ENCODE data around the gene CIT.
A peak's percentile ranks its signal among the peaks of the same experiment; 100 is the strongest.

The CIT gene

GRCh38 chr12:119758722-119759121 lies 118.4 kb downstream of the CIT start:
- H3K27ac ChIP-seq, result no peak overlapping the region
- no peak overlapping the region for H3K4me3 ChIP-seq

GRCh38 chr12:119758234-119758633 lies 118.9 kb downstream of the CIT start:
- no peak overlapping the region for H3K27ac ChIP-seq
- no peak overlapping the region for H3K4me3 ChIP-seq

GRCh38 chr12:119751961-119752360 lies 125.2 kb downstream of the CIT start:
- no peak overlapping the region for H3K27ac ChIP-seq
- no peak overlapping the region for H3K4me3 ChIP-seq

DNA sequence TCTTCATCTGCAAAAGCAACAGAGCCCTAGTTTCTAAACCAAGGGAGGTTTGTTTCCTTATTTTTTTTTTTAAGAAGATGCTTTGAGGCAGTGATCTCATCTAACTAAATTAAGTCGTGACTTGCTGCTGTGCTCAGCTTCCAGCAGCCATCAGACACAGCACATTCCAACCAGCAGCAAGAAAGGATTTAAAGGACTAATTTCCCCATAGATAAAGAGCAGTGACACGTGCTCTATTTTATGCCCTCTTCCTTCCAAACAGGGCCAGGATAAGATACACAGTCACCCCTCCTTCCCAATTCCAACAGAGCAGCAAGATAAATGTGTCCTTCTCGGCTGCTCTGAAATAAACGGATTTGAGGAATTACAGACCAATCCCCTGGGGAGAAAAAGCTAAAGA lies 127.5 kb downstream of the CIT start:
- Histone ChIP-seq H3K27ac (no peak overlapping the region), H3K4me3 (no peak overlapping the region)

- no peak overlapping the region for H3K4me3 ChIP-seq
Measured at GRCh38 chr12:119748497-119748896, 128.6 kb downstream of the CIT start.

GRCh38 chr12:119746169-119746568 lies 131.0 kb downstream of the CIT start:
- H3K27ac ChIP-seq, result no peak overlapping the region
- H3K4me3 ChIP-seq, result no peak overlapping the region

More at GRCh38 chr12:119748497-119748896, 128.6 kb downstream of the CIT start:
- H3K27ac ChIP-seq, result no peak overlapping the region

GRCh38 chr12:119744900-119745606 lies 132.1 kb downstream of the CIT start:
- Histone ChIP-seq H3K4me3 (no peak overlapping the region), H3K27ac (no peak overlapping the region)

DNA sequence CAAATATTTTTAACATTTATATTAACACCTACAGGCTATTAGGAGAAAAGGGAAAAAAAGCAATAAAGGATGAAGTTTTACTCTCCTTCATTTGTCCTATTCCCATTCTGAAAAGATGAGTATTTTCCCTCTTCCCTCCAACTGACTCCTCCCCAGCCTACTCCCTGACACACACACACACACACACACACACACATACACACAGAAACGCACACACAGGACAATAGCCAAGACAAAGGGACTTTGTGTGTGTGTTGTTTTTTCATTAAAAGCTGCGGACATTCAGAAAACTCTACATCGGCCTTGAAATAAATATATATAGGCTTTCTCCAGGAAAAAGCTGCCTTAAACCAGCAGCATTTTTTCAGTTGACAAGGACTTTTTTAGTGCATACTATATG lies 134.4 kb downstream of the CIT start:
- Histone ChIP-seq H3K27ac (no peak overlapping the region), H3K4me3 (no peak overlapping the region)

- Histone ChIP-seq H3K27ac (no peak overlapping the region), H3K4me3 (no peak overlapping the region)
Measured at GRCh38 chr12:119740830-119741229, 136.3 kb downstream of the CIT start.

DNA sequence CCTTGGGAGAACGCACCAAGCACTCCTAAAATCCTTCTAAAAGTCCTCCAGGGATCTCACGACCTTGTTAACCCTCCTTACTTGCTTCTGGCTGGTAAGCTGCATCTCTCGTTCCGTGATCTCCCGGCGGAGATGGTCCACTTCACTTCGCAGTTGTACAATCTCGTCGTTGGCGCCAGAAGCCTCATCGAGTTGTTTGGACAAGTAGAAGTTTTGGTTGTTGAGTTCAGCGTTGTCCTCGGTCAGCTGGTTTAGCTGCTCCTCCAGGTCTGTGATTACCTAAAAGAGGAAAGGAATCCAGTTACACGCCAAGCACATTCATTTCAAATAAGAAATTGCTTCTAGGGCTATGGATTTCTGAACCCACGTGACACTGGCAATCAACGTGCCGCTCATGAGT lies 142.0 kb downstream of the CIT start:
- Histone ChIP-seq H3K27ac (no peak overlapping the region), H3K4me3 (no peak overlapping the region)

DNA sequence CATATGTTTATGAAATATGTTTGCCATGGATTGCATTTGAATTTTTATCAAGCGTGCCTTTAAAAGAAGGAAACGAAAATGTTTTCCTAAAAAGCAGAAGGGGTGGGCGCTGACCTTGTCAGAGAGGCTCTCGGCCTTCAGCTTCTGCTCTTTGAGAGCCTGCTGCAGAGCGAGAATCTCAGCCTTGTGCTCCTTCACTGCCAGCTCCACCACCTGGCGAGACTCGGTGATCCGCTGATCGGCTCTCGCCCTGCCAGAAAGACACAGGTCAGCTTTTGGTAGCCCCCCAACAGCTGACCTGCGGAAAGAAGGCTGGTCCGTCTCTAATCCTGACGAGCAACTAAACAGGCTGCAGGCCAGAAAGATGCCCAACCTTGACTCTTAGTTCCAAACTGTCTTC lies 146.7 kb downstream of the CIT start:
- no peak overlapping the region for H3K4me3 ChIP-seq
- H3K27ac ChIP-seq, result no peak overlapping the region

GRCh38 chr12:119729871-119730270 lies 147.2 kb downstream of the CIT start:
- Histone ChIP-seq H3K4me3 (no peak overlapping the region), H3K27ac (no peak overlapping the region)

GRCh38 chr12:119728444-119728745 lies 148.7 kb downstream of the CIT start:
- Histone ChIP-seq H3K4me3 (no peak overlapping the region), H3K27ac (no peak overlapping the region)

DNA sequence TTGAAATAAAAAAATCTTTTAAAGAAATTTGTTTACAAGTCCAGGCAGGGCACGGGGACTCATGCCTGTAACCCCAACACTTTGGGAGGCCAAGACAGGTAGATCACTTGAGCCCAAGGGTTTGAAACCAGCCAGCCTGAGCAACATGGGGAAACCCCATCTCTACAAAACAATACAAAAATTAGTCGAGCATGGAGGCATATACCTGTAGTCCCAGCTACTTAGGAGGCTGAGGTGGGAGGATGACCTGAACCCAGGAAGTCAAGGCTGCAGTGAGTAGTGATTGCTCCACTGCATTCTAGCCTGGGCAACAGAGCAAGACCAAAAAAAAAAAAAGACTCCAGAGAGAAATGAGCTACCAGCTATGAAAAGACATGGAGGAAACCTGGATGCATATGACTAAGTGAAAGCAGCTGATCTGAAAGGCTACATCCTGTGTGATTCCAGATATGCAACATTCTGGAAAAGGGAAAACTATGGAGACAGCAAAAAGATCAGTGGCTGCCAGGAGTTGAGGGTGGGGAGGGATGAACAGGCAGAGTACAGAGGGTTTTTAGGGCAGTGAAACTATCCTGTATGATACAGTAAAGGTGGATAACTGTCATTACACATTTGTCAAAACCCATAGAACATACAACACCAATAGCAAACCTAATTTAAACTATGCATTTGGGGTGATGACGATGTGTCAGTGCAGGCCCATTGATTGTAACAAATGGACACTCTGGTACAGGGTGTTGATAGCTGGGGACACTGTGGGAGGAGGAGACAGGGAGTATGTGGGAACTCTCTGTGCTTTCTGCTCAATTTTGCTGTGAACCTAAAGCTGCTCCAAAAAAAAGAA lies 149.3 kb downstream of the CIT start:
- no peak overlapping the region for H3K4me3 ChIP-seq
- no peak overlapping the region for H3K27ac ChIP-seq

DNA sequence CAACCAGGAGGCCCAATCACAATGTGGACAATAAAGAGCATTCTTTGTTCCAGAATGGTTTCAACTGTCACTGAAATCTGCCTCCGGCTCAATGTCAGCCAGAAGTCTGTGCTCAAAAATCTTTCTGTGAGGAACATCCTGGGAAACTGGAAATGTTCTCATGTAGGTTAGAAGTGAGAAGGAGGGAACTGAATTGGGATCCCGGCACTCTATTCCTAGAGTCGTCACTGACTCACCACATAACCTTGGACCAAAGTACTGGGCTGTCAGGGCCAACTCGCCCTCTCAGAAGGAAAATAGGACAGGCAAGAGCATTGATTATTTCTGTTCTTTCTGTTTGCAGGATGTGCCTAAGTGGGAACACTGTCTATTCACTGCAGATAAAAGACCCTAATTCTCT lies 151.6 kb downstream of the CIT start:
- no peak overlapping the region for H3K27ac ChIP-seq

GRCh38 chr12:119721306-119721705 lies 155.8 kb downstream of the CIT start:
- no peak overlapping the region for H3K27ac ChIP-seq

More for the DNA sequence above, 151.6 kb downstream of the CIT start:
- H3K4me3 ChIP-seq, result no peak overlapping the region

GRCh38 chr12:119720349-119720748 lies 156.8 kb downstream of the CIT start:
- Histone ChIP-seq H3K27ac (no peak overlapping the region), H3K4me3 (no peak overlapping the region)

More at GRCh38 chr12:119721306-119721705, 155.8 kb downstream of the CIT start:
- no peak overlapping the region for H3K4me3 ChIP-seq

- Histone ChIP-seq H3K4me3 (no peak overlapping the region), H3K27ac (no peak overlapping the region)
Measured at GRCh38 chr12:119718141-119718540, 159.0 kb downstream of the CIT start.

DNA sequence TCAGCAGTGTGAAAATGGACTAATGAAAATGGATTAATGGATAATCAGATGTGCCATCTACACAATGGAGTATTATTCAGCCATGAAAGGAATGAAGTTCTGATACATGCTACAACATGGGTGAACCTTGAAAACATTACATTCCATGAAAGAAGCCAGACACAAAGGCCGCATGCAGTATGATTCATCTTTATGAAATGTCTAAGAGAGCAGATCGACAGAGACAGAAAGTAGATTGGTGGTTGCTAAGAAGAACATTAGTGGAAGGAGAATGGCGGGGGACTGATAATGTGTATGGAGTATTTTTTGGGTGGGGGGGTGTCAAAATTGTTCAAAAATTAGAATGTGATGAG lies 161.9 kb downstream of the CIT start:
- no peak overlapping the region for H3K4me3 ChIP-seq
- no peak overlapping the region for H3K27ac ChIP-seq

DNA sequence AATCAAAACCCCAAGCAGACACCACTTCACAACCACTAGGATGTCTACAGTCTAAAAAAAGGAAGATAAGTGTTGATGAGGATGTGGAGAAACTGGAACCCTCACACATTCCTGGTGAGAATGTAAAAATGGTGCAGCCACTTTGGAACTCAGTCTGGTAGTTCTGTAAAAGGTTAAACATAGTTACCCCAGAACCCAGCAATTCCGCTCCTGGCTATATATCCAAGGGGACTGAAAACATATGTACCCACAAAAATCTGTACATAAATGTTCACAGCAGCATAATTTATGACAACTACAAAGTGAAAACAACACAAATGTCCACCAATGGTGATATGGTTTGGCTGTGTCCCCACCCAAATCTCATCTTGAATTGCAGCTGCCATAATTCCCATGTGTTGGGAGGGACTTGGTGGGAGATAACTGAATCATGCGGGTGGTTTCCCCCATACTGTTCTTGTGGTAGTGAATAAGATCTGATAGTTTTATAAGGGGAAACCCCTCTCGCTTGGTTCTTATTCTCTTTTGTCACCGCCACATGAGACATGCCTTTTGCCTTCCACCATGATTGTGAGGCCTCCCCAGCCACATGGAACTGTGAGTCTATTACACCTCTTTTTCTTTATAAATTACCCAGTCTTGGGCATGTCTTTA lies 162.4 kb downstream of the CIT start:
- H3K27ac ChIP-seq, result no peak overlapping the region
- no peak overlapping the region for H3K4me3 ChIP-seq

DNA sequence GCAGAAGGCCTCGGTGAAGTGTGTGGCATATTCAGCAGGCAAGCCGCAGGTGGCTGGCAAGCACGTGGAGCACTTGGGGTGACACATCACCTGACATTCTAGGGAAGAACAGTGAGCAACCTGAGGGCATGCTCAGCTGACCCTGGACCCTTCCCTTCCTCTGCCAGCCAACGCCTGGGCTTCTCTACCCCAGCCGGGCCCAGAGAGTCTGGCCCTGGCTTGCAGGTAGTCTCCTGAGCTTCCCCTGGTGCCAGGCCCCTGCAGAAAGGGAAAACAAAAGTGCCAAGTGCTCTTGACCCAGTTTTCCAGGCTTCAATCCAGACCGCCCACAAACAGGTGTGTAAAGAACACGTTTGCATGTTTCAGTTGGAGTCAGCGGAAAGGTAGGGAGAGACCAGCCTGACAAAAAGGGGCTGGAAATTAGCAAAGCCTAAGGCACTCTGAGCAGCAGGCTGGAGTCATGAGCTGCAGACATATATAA lies 163.5 kb downstream of the CIT start:
- Histone ChIP-seq H3K4me3 (no peak overlapping the region), H3K27ac (peak overlapping the region in 2 of 21 experiments; percentile 17 to 27)

All from skin epidermis (tissue), 12 donors.